Measurements from ENCODE around the gene TRIM56. TPM values are rescaled to one million over a fixed set of nuclear protein-coding genes. Genes with fewer than 3 reads are reported as not detected.
"Not testable (repeated sequence)": the region's sequence is repeated elsewhere in the genome, so short reads cannot be mapped to it uniquely, and the experiment has no call there.

The TRIM56 gene
- total RNA-seq, 1 donor from 2014 or later, result 9.4 TPM

- no peak for TF ChIP-seq CTCF (conservative IDR thresholded peaks at IDR 0.05; ENCODE audit: low read depth, low read length)
- DNase-seq (ENCODE audit: low read depth), result no peak
- no peak overlapping the region for H3K4me3 ChIP-seq (ENCODE audit: low read depth, low read length)
Measured at GRCh38 chr7:101081432-101081831, 3.8 kb upstream of the TRIM56 start.

DNA sequence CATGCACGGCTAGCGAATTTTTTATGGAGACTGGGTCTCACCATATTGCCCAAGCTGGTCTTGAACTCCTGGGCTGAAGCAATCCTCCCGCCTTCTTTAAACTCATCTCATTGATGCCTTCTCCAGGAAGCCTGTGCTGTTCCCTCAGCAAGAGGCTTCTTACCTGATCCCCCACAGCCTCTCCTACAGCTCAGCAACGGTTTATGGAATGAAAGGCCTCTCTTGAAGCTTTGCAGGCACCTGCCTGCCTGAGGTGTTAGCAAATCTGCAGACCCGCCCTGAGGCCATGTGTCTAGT lies 468 bp upstream of the TRIM56 start:
- TF ChIP-seq CTCF (conservative IDR thresholded peaks at IDR 0.05; ENCODE audit: low read depth, low read length), result no peak
- no peak for DNase-seq (ENCODE audit: low read depth)
- peak overlapping the region; percentile 95 for H3K4me3 ChIP-seq (ENCODE audit: low read depth, low read length)

GRCh38 chr7:101087334-101088068 lies 2.2 kb downstream of the TRIM56 start:
- TF ChIP-seq CTCF (conservative IDR thresholded peaks at IDR 0.05; ENCODE audit: low read depth, low read length), result no peak
- DNase-seq (ENCODE audit: low read depth), result no peak
- H3K4me3 ChIP-seq (ENCODE audit: low read depth, low read length), result no peak overlapping the region

GRCh38 chr7:101088069-101088425 lies 2.8 kb downstream of the TRIM56 start:
- TF ChIP-seq CTCF (conservative IDR thresholded peaks at IDR 0.05; ENCODE audit: low read depth, low read length), result no peak
- no peak for DNase-seq (ENCODE audit: low read depth)
- H3K4me3 ChIP-seq (ENCODE audit: low read depth, low read length), result no peak overlapping the region

GRCh38 chr7:101088858-101089529 lies 3.7 kb downstream of the TRIM56 start:
- TF ChIP-seq CTCF (conservative IDR thresholded peaks at IDR 0.05; ENCODE audit: low read depth, low read length), result no peak
- DNase-seq (ENCODE audit: low read depth), result no peak
- no peak overlapping the region for H3K4me3 ChIP-seq (ENCODE audit: low read depth, low read length)

DNA sequence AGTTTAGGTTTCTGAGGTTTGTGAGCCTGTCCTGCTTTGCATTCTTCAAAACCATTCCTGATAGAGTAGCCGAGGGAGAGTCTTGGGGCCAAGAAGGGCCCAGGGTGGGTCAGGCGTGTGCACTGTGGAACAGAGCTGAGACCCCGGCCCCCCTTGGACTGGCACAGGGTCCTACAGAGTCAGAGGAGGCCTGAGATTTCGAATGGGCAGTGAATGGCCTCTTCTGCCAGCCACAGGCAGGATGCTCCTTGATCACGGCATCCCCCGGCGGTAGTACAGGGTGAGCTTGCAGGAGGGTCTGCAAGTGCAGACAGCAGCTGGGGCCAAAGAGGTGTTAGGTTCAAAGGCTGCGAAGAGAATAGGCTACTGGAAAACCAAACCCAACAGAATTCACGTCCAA lies 4.6 kb downstream of the TRIM56 start:
- no peak for DNase-seq (ENCODE audit: low read depth)
- no peak overlapping the region for H3K4me3 ChIP-seq (ENCODE audit: low read depth, low read length)
- no peak for TF ChIP-seq CTCF (conservative IDR thresholded peaks at IDR 0.05; ENCODE audit: low read depth, low read length)

DNA sequence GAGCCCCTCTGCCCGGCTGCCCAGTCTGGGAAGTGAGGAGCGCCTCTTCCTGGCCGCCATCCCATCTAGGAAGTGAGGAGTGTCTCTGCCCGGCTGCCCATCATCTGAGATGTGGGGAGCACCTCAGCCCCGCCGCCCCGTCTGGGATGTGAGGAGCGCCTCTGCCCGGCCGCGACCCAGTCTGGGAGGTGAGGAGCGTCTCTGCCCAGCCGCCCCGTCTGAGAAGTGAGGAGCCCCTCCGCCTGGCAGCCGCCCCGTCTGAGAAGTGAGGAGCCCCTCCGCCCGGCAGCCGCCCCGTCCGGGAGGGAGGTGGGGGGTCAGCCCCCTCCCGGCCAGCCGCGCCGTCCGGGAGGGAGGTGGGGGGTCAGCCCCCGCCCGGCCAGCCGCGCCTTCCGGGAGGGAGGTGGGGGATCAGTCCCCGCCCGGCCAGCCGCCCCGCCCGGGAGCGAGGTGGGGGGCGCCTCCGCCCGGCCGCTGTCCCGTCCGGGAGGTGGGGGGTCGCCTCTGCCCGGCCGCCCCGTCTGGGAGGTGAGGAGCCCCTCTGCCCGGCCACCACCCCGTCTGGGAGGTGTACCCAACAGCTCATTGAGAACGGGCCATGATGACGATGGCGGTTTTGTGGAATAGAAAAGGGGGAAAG lies 7.1 kb downstream of the TRIM56 start:
- DNase-seq (ENCODE audit: low read depth); H3K4me3 ChIP-seq (ENCODE audit: low read depth, low read length): not testable (repeated sequence)

Data from epithelial cell of proximal tubule (primary cell).